GM19324 (cell line): ENCODE measurements around the gene GUCY2D.
A peak's percentile ranks its signal among the peaks of the same experiment; 100 is the strongest.

ENCODE experiments used
- ATAC-seq: cut with Tn5 transposase; IDR thresholded peaks from one replicate; pipeline ENCODE4 v1.9.1; 2021; ENCODE audit warnings: mild to moderate bottlenecking, moderate library complexity; ENCODE audit not compliant: unreplicated experiment, low FRiP score

GUCY2D gene

GRCh38 chr17:7989781-7990655 lies 12.4 kb upstream of the GUCY2D start:
- ATAC-seq: peak; percentile 55

GRCh38 chr17:7992516-7992915 lies 9.9 kb upstream of the GUCY2D start:
- ATAC-seq: no peak

- ATAC-seq: no peak
These were observed 9.5 kb upstream of the GUCY2D start for GRCh38 chr17:7992924-7993323.

- no peak for ATAC-seq
These were observed 8.3 kb upstream of the GUCY2D start for GRCh38 chr17:7993972-7994589.

- no peak for ATAC-seq
These were observed 6.7 kb upstream of the GUCY2D start for GRCh38 chr17:7995724-7996123.

GRCh38 chr17:7997186-7997585 lies 5.2 kb upstream of the GUCY2D start:
- no peak for ATAC-seq

GRCh38 chr17:8002721-8003593 lies 542 bp downstream of the GUCY2D start:
- ATAC-seq: no peak

GRCh38 chr17:8003594-8004181 lies 1.3 kb downstream of the GUCY2D start:
- no peak for ATAC-seq

GRCh38 chr17:8004899-8005298 lies 2.5 kb downstream of the GUCY2D start:
- ATAC-seq: no peak

GRCh38 chr17:8005357-8005756 lies 2.9 kb downstream of the GUCY2D start:
- ATAC-seq: no peak

GRCh38 chr17:8005967-8006730 lies 3.7 kb downstream of the GUCY2D start:
- no peak for ATAC-seq

- ATAC-seq: no peak
These were observed 4.6 kb downstream of the GUCY2D start for GRCh38 chr17:8006836-8007680.

- ATAC-seq: no peak
These were observed 5.4 kb downstream of the GUCY2D start for GRCh38 chr17:8007836-8008235.

GRCh38 chr17:8012045-8012580 lies 9.7 kb downstream of the GUCY2D start:
- ATAC-seq: no peak

- no peak for ATAC-seq
These were observed 10.7 kb downstream of the GUCY2D start for GRCh38 chr17:8012996-8013640.

GRCh38 chr17:8013731-8014557 lies 11.5 kb downstream of the GUCY2D start:
- no peak for ATAC-seq

GRCh38 chr17:8014558-8014850 lies 12.1 kb downstream of the GUCY2D start:
- ATAC-seq: no peak
